Measurements from ENCODE around the gene POGZ. TPM values are rescaled to one million over a fixed set of nuclear protein-coding genes. Genes with fewer than 3 reads are reported as not detected.

Gene POGZ
- total and polyA plus RNA-seq, 2 of the 13 experiments (the other 11 are each of a cell fraction or from before 2014, with no cell fraction given): 15.3 to 45.6 TPM

- TF ChIP-seq ZNF318 (CRISPR knock-in tag; IDR thresholded peaks at IDR 0.05) (no peak), HOXD1 (CRISPR knock-in tag; IDR thresholded peaks at IDR 0.05) (no peak), ZNF574 (CRISPR knock-in tag; IDR thresholded peaks at IDR 0.05) (peak; percentile 57), REPIN1 (CRISPR knock-in tag; IDR thresholded peaks at IDR 0.05; ENCODE audit: borderline replicate concordance, low read depth) (no peak), ZNF350 (CRISPR knock-in tag; IDR thresholded peaks at IDR 0.05; ENCODE audit: borderline replicate concordance, low read depth) (no peak), USF2 (IDR thresholded peaks at IDR 0.05; ENCODE audit: low read depth, low read length) (no peak), USF2 (CRISPR knock-in tag; IDR thresholded peaks at IDR 0.05; ENCODE audit: borderline replicate concordance) (no peak), TAF1 (CRISPR knock-in tag; IDR thresholded peaks at IDR 0.05) (peak; percentile 25; the same call in 1 of the 2 replicates), HHEX (CRISPR knock-in tag; IDR thresholded peaks at IDR 0.05) (no peak), NR3C1 (CRISPR knock-in tag; IDR thresholded peaks at IDR 0.05) (no peak), SETDB1 (CRISPR knock-in tag; IDR thresholded peaks at IDR 0.05; ENCODE audit: borderline replicate concordance) (no peak), EZH2 (conservative IDR thresholded peaks at IDR 0.05; ENCODE audit: low read depth, low read length) (no peak), YEATS4 (CRISPR knock-in tag; IDR thresholded peaks at IDR 0.05; ENCODE audit: borderline replicate concordance) (peak; percentile 42; the same call in 1 of the 2 replicates), ZNF597 (CRISPR knock-in tag; IDR thresholded peaks at IDR 0.05) (no peak), TAF15 (IDR thresholded peaks at IDR 0.05; ENCODE audit: low read depth, low read length, poor library complexity, severe bottlenecking) (no peak)
These were observed at the start of gene POGZ (continued) for GRCh38 chr1:151459331-151460046.

Measured in HepG2 (cell line).